Inflammatory macrophage treated with lipopolysaccharide for 4 hours (primary cell): ENCODE data around the gene RNH1.

Experiments
- DNase-seq: peaks from one replicate; pipeline ENCODE4 v3.0.0-alpha.2; 2020

RNH1 gene

GRCh38 chr11:497565-498296, 9.3 kb downstream of the RNH1 start:
- DNase-seq: no peak

DNA sequence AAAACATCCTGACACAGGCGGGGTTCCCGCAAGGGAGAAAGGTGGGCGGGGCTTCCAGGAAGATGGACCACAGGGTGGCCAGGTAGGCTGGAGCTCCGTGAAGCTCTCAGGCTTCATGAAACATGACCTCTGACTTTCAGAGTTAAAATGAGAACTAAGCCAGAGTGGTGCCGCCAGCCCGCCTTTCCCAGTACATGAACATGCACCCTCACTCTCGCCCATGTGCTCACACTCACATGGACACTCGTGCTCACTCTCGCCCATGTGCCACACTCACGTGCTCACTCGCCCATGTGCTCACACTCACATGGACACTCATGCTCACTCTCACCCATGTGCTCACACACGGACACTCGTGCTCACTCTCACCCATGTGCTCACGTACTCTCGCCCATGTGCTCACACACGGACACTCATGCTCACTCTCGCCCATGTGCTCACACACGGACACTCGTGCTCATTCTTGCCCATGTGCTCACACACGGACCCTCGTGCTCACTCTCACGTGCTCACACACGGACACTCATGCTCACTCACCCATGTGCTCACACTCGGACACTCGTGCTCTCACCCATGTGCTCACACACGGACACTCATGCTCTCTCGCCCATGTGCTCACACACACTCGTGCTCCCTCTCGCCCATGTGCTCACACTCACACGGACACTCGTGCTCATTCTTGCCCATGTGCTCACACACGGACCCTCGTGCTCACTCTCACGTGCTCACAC, 10.0 kb downstream of the RNH1 start:
- no peak for DNase-seq

DNA sequence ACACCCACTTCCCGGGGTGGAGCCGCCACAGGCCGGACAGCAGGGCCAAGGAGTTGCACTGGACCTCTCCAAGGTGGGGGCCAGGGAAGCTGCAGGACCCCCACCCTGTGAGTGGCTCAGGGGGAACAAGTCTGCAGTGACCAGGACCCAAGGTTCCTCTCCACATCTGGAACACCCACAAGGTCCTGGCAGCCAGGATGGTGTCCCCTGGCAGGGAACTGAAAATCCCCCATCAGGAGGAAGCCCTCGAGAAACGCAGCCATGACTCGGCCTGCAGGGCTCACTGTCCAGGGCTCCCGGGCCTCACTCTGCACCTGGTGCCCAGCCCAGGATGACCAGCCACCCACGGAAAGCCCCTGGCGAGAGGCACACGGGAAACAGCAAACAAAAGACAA, 11.5 kb downstream of the RNH1 start:
- no peak for DNase-seq

DNA sequence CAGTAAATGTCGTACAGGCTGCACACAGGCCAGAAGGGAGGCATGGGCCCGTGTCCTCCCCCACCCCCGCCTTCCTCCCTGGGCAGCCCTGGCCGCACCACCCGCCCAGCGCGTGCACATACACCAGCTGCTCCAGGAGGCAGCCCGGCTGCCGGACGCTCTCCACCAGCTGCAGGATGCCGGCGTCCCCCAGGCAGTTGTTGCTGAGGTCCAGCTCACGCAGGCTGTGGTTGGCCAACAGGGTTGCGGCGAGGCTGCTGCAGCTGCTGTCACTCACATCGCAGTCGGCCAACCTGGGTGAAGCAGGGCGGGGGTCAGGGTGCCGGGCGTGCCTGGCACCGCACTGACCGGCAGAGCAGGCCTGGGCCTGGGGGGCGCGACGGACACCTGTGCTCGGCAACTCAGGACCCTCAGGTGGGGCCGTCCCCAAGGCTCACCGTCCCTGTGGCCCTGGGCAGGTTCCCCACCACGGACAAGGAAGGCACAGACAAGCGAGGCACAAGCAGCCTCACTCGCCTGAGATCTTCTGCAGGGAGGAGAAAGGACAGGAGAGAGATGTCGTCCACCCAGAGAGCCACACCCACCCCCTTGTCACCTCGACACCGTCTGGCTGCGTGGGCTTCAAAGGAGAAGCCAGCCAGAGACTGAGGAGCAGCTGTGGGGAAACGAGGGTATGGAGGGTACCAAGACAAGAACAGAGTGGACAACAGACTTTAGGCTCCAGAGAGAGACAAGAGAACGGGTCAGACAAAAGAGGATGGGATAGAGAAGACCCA, 12.1 kb downstream of the RNH1 start:
- no peak for DNase-seq

DNA sequence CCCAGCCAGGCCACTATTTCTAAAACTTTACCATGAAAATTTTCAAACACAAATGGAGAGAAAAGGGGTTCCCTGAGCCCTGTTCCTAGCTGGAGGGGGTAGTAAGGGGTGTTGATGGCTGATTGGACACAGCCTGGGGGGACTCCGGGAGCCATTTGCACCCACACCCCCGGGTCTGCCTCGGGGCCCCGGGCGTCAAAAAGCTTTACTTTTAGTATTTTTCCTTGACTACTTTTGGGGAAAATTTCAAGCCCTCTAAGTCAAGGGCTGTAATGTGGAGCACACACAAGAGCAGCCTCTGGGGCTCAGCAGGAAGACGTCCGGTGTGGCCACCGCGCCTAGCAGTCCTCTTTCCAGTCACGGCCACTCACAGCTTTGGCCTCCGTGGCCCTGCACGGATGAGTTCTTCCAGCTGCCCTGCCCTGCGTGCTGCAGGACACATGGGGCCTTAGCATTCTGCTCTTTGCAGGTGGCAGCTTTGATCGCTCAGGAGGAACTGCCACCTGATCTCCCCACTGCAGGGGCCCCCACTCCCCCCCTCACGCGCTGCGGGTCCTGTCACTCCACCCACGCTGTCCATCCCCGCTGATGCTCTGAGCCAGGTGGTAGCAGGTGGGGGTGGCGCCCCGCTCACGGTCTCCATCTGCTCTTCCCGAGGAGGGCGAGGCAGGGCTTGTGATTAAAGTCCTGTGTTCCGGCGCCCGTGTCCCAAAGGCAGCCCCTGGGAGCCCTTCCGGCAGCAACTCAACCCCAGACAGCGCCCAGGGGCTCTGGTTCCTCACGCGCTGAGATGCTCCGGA, 14.4 kb downstream of the RNH1 start:
- DNase-seq: no peak

GRCh38 chr11:491358-491757, 15.7 kb downstream of the RNH1 start:
- no peak for DNase-seq

GRCh38 chr11:490930-491260, 16.1 kb downstream of the RNH1 start:
- DNase-seq: no peak

GRCh38 chr11:490186-490929, 16.7 kb downstream of the RNH1 start:
- no peak for DNase-seq

- DNase-seq: no peak
These were observed 17.3 kb downstream of the RNH1 start for GRCh38 chr11:489610-490185.

- no peak for DNase-seq
These were observed 18.1 kb downstream of the RNH1 start for GRCh38 chr11:488992-489391.

GRCh38 chr11:488579-488978, 18.5 kb downstream of the RNH1 start:
- no peak for DNase-seq

DNA sequence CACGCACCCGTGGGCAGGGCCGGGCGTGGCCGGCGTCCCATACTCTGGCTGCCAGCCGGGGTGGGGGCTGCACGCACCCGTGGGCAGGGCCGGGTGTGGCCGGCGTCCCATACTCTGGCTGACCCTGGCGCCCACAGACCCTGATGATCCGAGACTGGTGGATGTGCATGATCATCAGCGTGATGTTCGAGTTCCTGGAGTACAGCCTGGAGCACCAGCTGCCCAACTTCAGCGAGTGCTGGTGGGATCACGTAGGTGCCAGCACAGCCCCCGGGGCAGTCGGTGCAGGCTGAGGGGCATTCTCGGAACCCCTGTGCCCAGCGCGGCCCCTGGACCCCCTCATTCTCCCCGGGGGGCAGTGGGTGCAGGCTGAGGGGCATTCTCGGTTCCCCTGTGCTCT, 19.0 kb downstream of the RNH1 start:
- no peak for DNase-seq

DNA sequence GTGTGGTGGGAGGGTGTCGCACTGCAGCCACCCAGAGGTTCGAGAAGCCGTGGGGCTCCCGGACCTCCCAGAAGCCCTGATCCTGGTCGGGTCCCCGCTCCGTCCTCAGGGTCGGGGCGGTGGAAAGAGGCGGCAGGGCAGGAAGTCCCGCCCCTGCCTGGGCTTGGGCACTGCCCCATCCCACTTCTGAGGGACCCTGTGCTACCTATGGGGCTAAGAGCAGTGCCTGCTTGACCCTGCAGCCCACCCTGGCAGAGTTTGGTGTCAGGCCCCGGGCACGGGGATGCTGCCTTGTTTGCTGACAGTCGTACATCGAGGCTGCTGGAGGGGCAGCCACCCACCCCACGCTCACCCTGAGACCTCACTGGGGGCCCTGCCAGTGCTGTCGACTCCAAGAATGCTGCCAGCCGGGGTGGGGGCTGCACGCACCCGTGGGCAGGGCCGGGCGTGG, 19.4 kb downstream of the RNH1 start:
- DNase-seq: no peak

GRCh38 chr11:486189-486588, 20.9 kb downstream of the RNH1 start:
- no peak for DNase-seq

GRCh38 chr11:484616-485015, 22.4 kb downstream of the RNH1 start:
- DNase-seq: no peak

DNA sequence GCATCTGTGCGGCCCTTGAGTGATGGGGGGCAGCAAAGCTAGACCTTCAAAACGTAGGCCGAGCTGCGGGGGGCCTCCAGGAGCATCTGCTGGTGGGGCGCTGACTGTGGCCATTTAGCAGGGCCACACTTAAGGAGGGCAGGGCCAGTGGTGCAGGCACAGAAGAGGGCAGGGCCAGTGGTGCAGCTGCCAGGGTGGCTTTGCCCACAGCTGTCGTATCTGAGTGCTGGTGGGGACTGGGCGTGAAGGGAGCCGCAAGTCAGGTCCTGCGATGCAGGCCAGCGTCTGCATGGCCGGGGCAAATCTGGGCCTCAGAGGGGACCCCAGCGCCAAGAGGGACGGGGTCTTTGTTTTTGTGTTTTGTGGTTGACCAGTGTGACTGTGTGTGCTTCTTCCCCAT, 27.7 kb downstream of the RNH1 start:
- no peak for DNase-seq

DNA sequence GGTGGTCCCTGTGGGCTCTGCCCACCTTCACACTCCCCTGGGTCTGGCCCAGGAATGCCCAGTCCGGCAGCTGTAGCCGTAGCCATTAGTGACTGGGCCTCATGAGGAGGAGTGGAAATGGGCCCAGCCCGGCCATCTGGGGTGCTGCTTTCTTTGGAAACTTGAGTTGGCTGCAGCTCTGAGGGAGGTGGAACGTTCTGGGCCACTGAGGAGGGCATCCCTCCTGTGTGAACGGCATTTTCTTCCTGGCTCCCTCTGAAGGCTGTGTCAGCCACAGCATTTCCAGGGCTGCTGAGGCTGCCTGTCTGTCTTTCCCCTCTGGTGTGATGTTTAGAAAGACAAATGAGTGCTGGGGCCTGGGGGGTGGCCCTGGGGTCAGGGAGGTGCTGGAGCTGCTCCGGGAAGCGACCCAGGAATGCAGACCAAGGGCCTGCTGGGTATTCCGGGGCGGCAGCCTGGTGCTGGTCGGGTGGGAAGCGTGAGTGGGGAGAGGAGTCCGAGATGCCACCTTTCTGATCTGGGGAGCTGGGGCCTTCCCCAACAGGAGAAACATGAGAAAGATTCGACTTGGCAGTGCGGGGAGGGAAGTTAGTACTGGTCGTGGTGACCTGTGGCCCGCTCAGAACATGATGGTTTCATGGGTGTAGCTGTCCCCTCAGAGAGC, 29.9 kb downstream of the RNH1 start:
- DNase-seq: no peak

- DNase-seq: no peak
These were observed 30.6 kb downstream of the RNH1 start for GRCh38 chr11:476416-476815.

DNA sequence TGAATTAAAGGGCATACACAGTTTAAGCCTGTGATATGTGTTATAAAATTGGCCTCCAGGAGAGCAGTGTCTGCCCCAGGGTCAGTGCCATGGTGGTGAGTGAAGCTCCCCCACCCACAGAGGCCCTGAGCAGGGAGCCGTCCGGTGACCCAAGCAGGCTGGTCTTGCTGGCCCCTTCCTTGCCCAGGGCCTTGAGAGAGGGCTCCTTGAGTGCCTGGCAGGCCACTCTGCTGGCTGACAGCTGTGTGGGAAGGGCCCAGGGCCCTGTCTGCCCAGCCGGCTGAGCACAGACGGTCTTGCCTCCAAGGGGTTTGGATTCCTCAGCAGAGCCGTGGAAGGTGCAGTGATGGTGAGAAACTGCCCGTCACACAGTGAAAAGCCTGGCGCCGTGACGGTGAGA, 31.1 kb downstream of the RNH1 start:
- DNase-seq: no peak

DNA sequence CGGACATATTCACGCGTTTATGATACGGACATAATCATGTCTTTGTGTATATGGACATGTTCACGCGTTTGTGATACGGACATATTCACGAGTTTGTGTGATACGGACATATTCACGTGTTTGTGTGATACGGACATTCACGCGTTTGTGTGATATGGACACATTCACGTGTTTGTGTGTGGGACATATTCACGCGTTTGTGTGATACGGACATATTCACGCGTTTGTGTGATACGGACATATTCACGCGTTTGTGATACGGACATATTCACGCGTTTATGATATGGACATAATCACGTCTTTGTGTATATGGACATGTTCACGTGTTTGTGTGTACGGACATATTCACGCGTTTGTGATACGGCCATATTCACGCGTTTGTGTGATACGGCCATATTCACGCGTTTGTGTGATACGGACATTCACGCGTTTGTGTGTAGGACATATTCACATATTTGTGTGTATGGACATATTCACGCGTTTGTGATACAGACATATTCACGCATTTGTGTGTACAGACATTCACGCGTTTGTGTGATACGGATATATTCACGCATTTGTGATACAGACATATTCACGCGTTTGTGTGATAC, 32.0 kb downstream of the RNH1 start:
- no peak for DNase-seq
